HG03432 (cell line): ENCODE data around the gene CREB3L4.
A peak's percentile ranks its signal among the peaks of the same experiment; 100 is the strongest.

Experiments
- ATAC-seq: cut with Tn5 transposase; IDR thresholded peaks from one replicate; pipeline ENCODE4 v1.9.1; 2021; ENCODE audit warnings: mild to moderate bottlenecking, moderate library complexity; ENCODE audit not compliant: unreplicated experiment

CREB3L4 gene

DNA sequence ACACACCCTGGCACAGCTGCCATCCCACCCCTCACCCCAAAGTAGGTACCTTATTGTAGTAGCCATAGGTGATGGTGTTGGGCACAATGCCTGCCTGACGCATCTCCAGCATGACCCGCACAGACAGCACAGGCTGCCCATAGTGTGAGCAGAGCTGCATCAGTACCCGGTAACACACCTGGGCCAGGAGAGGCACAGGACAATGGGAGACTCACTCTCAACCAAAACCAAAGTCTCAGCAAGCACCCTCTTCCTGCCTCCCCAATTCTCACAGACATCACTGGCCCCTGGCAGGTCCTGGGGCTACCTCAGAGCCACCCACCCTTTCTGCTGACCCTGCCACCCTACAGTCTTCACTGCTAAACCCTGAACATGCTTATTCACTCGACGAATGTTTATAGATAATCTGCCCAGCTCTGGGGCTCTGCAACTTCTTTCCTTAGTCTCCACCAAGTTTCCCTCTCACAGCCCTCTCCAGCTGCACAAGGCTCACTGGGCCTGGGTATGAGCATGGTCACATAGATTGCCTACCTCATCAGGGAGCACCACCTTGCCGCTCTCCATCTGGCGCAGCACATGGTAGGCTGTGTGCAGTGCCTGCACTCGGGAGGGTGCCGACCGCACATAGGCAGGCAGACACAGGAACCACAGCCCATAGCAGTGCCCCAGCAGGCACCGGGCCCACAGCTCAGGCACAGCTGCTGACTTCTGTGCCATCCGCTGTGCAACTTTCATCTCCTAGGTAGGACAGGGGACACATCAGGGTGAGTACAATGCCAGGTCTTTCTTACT lies 31.5 kb upstream of the CREB3L4 start:
- no peak for ATAC-seq

DNA sequence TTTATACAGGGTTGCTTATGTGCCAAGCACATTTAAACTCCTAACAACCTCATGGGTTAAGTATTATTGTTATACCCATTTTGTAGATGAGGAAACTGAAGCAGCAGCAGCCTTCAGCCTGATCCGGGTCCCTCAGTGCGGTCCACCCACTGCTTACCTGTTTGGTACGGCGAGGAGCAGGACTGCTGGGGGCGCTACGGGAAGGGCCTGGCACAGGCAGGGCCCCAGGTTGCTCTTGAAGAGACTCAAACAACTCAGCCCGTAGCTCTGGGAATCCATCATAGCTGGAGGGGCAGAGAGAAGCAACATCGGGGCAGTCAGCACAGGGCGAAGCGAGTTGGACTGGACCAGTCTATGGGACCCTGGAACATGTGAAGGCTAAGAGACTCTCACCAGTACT lies 30.4 kb upstream of the CREB3L4 start:
- no peak for ATAC-seq

GRCh38 chr1:153938996-153939395 lies 28.7 kb upstream of the CREB3L4 start:
- no peak for ATAC-seq

DNA sequence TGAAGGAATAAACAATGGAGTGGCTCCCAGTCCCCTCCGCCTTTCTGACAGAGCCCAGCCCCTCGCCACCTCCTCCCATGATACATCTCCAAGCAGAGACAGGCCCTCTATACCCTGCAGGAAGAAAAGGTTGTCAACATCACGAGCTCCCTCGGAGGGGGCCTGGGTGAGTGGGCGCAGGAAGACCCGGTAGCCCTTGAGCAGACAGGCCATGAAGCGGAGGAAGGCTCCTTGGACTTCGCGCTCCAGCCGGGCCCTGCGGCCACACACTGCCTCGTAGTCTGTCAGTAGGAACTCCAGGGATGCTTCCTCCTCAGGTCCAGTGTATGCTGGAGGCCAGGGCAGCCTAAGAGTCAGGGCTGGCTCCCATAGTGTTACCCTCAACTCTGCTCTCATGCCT lies 28.2 kb upstream of the CREB3L4 start:
- ATAC-seq, result no peak

DNA sequence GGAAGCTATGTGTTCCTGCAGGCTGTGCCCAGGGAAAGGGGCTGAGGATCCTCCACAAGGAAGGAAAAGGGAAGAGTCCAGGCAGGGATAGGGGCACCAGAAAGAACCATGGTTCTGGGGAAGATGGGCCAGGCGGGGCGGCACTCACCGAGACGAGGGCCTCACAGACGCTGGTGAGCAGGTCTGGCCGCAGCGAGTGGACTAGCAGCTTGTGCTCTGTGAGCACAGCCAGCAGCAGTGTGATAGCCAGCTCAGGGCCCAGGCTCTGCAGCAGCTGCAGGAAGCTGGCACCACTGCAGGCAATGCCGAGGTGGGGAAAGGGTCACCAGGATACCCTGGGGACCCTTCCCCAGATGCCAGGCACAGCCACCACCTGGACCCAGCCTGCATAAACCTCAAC lies 26.9 kb upstream of the CREB3L4 start:
- no peak for ATAC-seq

DNA sequence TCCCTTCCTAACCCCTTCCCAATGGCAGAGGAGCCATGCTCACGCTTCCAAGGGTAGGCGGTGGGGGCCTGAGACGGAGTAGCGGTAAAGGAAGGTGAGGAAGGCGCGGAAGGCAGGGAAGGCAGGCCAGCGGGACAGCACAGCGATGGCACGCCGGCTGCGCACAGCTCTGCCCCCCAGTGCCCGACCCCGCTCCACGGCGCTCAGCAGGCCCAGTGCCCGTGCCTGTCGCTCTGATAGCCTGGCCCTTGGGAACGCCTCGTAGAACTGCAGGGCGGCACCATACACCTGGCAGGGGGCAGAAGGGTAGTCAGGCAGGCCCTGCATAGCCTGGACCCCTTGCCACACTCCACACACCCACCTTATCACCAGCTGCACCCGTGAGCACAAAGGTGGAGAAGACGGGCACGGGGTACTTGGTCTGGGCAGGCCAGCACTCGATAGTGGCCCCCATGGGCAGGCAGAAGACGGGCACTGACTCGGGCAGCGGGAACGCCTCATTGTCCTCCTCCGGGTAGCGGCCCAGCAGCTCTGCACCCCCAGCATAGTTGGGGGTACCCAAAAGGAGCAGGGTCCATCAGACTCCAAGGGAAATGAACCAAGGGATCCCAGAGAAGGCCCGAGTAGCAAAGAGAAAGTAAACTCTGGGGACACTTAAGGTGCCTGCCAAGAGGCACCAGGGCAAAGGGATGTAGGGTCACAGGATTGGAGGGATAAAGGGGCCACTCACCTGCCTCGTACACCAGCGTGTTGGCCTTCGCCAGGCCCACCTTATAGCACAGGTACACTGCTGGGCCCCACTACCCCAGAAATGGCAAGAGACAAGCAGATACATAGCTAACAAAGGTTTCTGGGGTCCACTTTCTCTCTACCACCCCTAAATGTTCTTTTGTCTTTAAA lies 25.6 kb upstream of the CREB3L4 start:
- ATAC-seq, result no peak

DNA sequence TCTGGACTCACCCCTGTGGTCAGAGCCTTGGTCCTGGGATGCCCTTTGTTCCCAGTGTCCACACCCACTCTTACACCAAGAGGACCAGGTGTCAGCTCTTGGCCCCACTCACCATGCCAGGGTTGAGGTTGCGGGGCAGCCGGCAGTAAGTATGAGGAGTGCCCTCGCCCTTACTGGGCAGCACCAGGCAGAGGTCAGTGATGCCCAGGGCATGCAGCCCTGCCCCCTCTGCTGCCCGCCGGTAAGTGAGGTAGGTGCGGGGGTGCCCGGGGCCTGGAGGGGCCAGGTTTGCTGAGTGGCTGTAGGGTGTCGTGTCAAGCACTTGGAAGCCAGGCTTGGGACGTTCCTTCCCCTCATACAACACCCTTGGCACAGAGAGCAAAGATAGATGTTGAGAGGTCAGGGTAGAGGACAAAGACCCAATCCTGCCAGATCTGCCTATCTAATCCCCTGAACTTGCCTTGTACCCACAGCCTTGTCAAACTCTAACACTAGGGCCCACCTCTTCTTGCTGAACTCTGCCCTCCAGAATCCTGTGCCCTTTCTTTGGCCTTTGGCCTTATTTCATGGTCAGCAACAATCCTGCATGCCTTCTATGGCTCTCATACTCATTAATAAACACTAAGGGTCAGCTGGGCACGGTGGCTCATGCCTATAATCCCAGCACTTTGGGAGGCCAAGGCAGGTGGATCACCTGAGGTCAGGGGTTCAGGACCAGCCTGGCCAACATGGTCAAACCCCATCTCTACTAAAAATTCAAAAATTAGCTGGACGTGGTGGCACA lies 24.7 kb upstream of the CREB3L4 start:
- ATAC-seq, result no peak

DNA sequence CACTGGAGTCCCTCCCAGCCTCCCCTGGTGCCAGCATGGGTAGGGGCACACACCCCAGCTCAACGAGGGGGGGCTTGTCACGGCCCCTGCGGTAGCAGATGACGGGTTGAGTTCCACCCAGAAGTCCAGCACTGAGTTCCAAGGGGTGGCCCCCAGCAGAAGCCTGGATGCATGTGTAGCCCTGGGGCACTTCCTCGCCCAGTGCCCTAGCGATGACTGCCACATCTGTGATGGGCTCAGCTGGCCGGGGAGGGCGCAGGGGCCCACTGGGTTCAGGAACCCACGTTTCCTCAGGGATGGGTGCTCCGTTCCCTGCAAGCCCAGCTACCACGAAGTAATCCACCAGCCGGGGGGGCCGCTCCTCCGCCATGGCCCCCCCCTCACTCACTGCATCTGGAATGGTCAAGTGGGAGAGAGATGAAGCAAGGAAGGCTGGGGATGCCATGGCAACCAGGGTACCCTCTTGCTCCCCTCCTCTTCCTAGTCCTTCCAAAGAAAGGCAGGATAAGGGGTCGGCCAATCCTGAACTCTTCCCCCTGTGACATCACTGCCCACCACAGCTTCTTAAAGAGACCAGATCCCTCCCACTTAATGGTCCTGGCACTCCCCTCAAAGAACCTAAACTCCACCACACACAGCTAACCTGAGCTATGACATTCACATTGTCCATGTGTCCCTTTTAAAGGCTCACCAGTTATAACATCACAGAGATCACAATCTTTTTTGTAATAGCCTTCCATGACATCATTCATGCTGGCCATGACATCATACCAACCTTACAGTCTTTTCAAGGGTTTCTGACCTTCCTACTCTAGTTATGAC lies 23.5 kb upstream of the CREB3L4 start:
- ATAC-seq, result no peak

GRCh38 chr1:153944827-153945117 lies 22.9 kb upstream of the CREB3L4 start:
- no peak for ATAC-seq

DNA sequence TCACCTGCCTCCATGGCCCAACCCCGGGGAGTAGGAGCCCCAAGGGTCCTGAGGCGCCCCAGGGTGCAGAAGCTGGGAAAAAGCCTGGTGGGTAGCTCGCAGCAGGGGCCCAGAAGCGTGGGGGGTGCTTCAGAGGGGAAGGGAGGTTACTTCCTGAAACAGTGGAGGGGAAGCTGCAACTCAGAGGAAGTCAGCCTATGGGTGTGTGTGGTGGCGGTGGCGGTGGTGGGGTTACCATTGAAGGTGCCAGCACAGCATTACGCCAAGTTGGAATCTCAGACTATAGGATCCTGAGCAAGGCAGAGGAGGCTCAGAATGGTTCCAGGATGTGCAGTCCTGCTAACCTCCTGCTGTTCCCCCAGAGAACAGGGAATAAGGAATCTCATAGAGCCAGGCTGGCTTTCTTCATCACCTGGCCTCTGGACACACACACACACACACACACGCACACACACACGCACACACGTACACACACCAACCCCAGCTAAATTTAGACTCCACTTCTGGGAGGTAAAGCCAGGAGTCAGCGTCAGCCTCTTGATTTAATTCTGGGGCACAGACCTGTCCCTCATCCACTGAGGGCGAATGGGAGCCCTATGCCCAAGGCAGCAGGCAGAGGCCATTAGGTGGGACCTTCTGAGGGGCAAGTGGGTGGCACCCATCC lies 22.4 kb upstream of the CREB3L4 start:
- peak; percentile 29 for ATAC-seq

DNA sequence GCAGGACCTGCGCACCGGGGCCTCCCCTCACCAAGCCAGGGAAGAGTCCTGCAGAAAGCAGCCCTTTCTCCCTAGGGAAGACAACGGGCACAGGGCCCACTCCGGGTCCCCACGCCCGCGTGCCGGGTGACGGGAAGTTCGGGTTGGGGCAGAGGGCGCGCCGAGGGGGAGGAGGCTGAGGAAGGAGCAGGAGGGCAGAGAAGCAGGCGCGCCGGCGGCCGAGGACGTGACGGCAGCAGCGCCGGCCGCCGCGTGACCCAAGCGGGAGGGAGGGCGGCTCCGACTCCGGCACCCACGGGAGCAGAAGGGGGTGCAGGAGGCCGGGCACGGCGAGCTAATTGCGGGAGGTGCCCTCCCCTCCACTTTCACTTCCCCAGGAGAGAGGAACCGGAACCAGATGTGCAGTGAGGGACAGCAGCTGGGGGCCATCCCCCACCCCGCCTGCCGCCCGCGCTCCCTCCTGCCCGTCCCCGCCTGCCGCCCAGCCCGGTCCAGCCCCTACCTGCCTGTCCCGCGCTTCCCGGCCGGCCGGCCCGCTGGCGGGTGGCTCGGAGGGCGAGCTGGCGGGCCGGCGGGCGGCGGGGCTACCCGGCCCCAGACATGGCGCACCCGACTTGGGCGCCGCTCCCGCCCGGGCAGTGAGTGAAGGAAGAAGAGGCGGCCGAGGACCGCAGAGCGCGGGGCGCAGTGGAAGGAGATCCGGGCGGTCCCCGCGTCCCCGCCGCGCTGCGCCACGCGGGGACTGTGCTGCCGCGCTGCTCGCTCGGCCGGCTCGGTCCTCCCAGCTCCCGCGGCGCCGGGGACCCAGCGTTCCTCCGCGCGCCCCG lies 21.7 kb upstream of the CREB3L4 start:
- peak; percentile 71 for ATAC-seq

DNA sequence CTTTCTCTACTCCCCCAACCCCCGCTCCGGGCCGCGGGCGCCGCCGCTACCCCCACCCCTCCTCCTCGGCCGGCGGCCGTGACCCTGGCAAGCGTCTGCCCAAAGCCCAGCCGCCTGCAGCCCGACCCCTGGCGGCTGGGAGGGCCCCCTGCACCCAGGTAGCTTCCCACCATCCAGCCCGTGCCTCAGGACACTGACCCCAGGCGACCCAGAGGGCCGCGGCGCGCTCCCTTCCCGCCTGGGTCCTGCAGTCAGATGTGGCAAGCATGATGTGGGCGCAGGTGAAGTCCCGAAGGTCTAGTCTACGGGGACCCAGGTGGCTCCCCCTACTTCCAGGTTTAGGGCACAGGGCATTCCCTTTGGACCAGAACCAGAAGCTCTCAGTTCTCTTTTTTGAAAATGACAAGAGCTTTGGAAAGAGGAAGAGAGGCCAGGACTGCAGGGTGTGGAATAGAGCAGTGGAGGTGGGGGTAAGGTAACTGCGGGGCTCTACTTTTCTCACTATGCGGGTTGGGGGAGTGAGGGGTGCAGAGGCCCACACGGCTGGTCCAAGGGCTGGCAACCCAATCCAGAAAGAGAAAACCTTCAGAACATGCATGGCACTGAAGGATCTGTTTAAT lies 21.0 kb upstream of the CREB3L4 start, which contains the start of gene DENND4B:
Gene DENND4B, minus strand, starts transcription at position 97 of the 620 bp plus-strand sequence. CDS start 2,344 bp downstream, outside the sequence.
- ATAC-seq, result peak; percentile 73

- no peak for ATAC-seq
Observed at GRCh38 chr1:153951183-153951582, 16.5 kb upstream of the CREB3L4 start.

GRCh38 chr1:153951801-153952200 lies 15.9 kb upstream of the CREB3L4 start:
- ATAC-seq, result no peak

DNA sequence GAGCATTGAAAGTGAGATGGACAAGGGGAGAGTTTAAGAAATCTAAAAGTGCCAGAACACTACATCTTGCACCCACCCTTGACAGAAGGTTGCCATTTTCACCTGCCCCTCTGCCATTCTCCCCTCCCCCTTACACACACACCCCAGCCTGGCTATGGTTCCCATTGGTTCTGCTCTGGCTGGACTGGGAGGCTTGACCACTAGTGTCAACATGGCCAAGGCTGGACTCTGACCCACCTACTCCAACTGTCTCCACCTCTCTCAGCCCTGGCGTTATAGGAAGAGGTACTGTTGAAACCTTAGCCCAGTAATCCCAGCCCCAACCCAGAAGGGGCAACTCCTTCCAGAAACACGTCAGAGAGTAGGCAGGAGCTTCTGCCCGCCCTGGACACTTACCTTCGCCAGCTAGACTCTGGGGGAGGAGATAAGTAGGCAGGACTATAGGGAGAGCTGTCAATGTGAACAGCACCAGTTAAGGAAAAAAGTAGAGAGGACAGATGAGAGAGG lies 13.8 kb upstream of the CREB3L4 start:
- ATAC-seq, result no peak

DNA sequence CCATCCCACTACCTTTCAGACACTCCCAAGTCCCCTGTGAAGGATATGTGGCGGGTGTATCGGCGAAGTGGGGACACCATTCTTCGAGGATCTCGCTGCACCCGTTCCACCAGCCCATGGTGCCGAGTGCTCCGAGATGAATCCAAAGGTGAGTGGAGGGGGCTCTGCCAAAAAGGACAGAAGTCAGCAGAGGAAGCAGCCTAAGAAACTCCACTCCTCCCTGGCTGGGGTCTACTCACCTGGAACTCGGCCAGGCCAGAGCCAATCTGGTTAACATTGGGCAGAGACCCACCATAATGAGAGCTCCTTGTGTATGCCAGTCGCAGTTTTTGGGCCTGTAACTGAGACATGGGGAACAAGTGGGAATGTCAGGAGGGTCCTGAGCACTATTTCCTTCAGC lies 12.9 kb upstream of the CREB3L4 start:
- no peak for ATAC-seq

DNA sequence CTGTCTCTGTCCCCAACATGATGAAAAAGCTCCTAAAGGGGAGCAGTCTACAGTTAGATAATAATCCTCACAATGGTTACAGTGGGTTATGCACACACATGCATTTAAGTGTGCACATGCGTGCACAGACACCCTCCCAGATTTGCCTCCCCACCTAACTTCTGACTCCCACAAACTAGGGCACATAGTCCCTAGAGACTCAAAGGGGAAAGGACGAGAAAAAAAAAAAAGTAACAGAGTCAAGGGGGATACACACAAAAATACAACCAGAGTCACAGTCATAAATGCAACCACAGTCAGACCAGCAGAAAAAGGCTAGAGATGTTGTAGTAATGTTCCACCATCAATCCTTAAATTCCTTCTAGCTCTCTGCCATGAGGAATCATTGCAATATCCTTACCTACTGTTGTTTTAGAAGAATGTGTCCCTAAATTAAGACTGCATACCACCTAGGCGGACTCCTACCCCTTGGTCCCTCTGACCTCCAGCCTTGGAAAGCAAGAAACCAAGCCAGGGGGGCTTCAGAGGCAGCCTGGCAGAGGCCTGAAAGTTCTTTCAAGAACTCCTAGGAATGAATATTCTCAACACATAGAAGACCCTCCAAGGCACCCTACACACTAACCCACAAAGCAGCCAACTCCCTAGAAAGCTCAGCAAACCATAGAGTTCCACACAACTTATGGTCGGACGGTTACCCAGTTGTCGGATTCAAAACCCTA lies 10.5 kb upstream of the CREB3L4 start:
- no peak for ATAC-seq

GRCh38 chr1:153957744-153958110 lies 10.0 kb upstream of the CREB3L4 start:
- ATAC-seq, result peak; percentile 11
